NCI-H446 (cell line): Measurements from ENCODE around the gene OR7E24.
"Not testable (repeated sequence)": the region's sequence is repeated elsewhere in the genome, so short reads cannot be mapped to it uniquely, and the experiment has no call there.

Experiments
- DNase-seq, 2 experiments: peaks; one replicate each; lab custom pipeline; 2025; lab: John Stamatoyannopoulos, UW

OR7E24 gene

GRCh38 chr19:9250630-9251029 is at the start of gene OR7E24:
Gene OR7E24 (plus strand): TSS chr19:9250930. CDS start chr19:9251044, 114 bp downstream.
- no peak for DNase-seq

- DNase-seq: peak; percentile 4 to 73
Observed at GRCh38 chr19:9205501-9206113, 45.1 kb upstream of the OR7E24 start.

GRCh38 chr19:9219489-9219888 is 31.2 kb upstream of the OR7E24 start, which contains the start of gene OR7D4:
Gene OR7D4 (minus strand): TSS chr19:9219589. CDS start chr19:9214837, 4,752 bp downstream.
- DNase-seq: no peak

- DNase-seq: no peak
Observed at GRCh38 chr19:9251236-9251635, 506 bp downstream of the OR7E24 start.

GRCh38 chr19:9283485-9283884 is 32.8 kb downstream of the OR7E24 start:
- not testable (repeated sequence) for DNase-seq

- no peak for DNase-seq
Observed at GRCh38 chr19:9289231-9289884, 38.6 kb downstream of the OR7E24 start.

GRCh38 chr19:9295411-9295849 is 44.7 kb downstream of the OR7E24 start:
- no peak for DNase-seq

GRCh38 chr19:9296336-9296735 is 45.6 kb downstream of the OR7E24 start:
- DNase-seq: no peak
